Measurements from ENCODE around the gene ASB2.

The ASB2 gene

GRCh38 chr14:93978735-93979134 lies 2.4 kb upstream of the ASB2 start:
- no peak for DNase-seq (ENCODE audit: low read depth in 2 of 2)

GRCh38 chr14:93977790-93978581 lies 1.6 kb upstream of the ASB2 start:
- DNase-seq (ENCODE audit: low read depth in 2 of 2), result peak; percentile 56 to 73

GRCh38 chr14:93977171-93977570 lies 801 bp upstream of the ASB2 start:
- no peak for DNase-seq (ENCODE audit: low read depth in 2 of 2)

GRCh38 chr14:93975791-93976476 lies 436 bp downstream of the ASB2 start:
- DNase-seq (ENCODE audit: low read depth in 2 of 2), result no peak

- DNase-seq (ENCODE audit: low read depth in 2 of 2), result no peak
Measured at GRCh38 chr14:93974833-93975232, 1.5 kb downstream of the ASB2 start.

GRCh38 chr14:93974299-93974698 lies 2.1 kb downstream of the ASB2 start:
- DNase-seq (ENCODE audit: low read depth in 2 of 2), result no peak

GRCh38 chr14:93973607-93974006 lies 2.8 kb downstream of the ASB2 start:
- no peak for DNase-seq (ENCODE audit: low read depth in 2 of 2)

GRCh38 chr14:93972618-93973205 lies 3.7 kb downstream of the ASB2 start:
- DNase-seq (ENCODE audit: low read depth in 2 of 2), result no peak

- no peak for DNase-seq (ENCODE audit: low read depth in 2 of 2)
Measured at GRCh38 chr14:93971635-93972027, 4.7 kb downstream of the ASB2 start.

GRCh38 chr14:93970965-93971634 lies 5.3 kb downstream of the ASB2 start:
- DNase-seq (ENCODE audit: low read depth in 2 of 2), result peak; percentile 33 to 42

GRCh38 chr14:93970585-93970964 lies 5.8 kb downstream of the ASB2 start:
- peak; percentile 64 to 65 for DNase-seq (ENCODE audit: low read depth in 2 of 2)

GRCh38 chr14:93969082-93969828 lies 7.1 kb downstream of the ASB2 start:
- DNase-seq (ENCODE audit: low read depth in 2 of 2), result no peak

- DNase-seq (ENCODE audit: low read depth in 2 of 2), result no peak
Measured at GRCh38 chr14:93967637-93968250, 8.6 kb downstream of the ASB2 start.

GRCh38 chr14:93965946-93966474 lies 10.4 kb downstream of the ASB2 start:
- no peak for DNase-seq (ENCODE audit: low read depth in 2 of 2)

GRCh38 chr14:93965287-93965821 lies 11.0 kb downstream of the ASB2 start:
- DNase-seq (ENCODE audit: low read depth in 2 of 2), result no peak

- DNase-seq (ENCODE audit: low read depth in 2 of 2), result no peak
Measured at GRCh38 chr14:93964820-93965286, 11.5 kb downstream of the ASB2 start.

GRCh38 chr14:93964281-93964680 lies 12.1 kb downstream of the ASB2 start:
- DNase-seq (ENCODE audit: low read depth in 2 of 2), result no peak

GRCh38 chr14:93963692-93964091 lies 12.7 kb downstream of the ASB2 start:
- DNase-seq (ENCODE audit: low read depth in 2 of 2), result no peak

- DNase-seq (ENCODE audit: low read depth in 2 of 2), result peak; percentile 36 to 38
Measured at GRCh38 chr14:93962701-93963601, 13.4 kb downstream of the ASB2 start.
